Measurements from ENCODE around the gene INPP5A.

The INPP5A gene

GRCh38 chr10:132641966-132642731, 104.6 kb downstream of the INPP5A start:
- H3K4ac ChIP-seq (ENCODE audit: low read depth, low read length) = no peak overlapping the region
- no peak overlapping the region for H2BK5ac ChIP-seq (ENCODE audit: low read length)
- H3K36me3 ChIP-seq (ENCODE audit: control insufficient read depth, insufficient read depth, low read length) = no peaks in the 10 kb centered on the region
- no peak overlapping the region for H2BK120ac ChIP-seq (ENCODE audit: low read depth, low read length)
- H3K56ac ChIP-seq (ENCODE audit: low read length) = no peak overlapping the region
- H3K23ac ChIP-seq (ENCODE audit: low read length) = no peak overlapping the region
- no CpG with 5 or more reads among the region's 33 CpGs for WGBS (ENCODE audit: extremely low coverage, insufficient coverage, low lambda C conversion rate)
- no peak overlapping the region for H3K18ac ChIP-seq (ENCODE audit: low read length)
- H3K4me1 ChIP-seq (ENCODE audit: control insufficient read depth, low read depth, low read length) = no peaks in the 10 kb centered on the region
- no peak overlapping the region for H3K4me3 ChIP-seq (ENCODE audit: low read length)
- H3K79me2 ChIP-seq (ENCODE audit: control insufficient read depth, insufficient read depth, low read length) = no peaks in the 10 kb centered on the region
- H3K27me3 ChIP-seq (ENCODE audit: insufficient read depth, low read length, poor library complexity) = no peaks in the 10 kb centered on the region
- no peak overlapping the region for H3K27ac ChIP-seq (ENCODE audit: low read depth, low read length)
- no peak overlapping the region for H2BK15ac ChIP-seq (replicated peaks; ENCODE audit: low read depth)
- no peak overlapping the region for H3K4me2 ChIP-seq (ENCODE audit: low read length)
- H4K8ac ChIP-seq (ENCODE audit: low read depth, low read length) = no peak overlapping the region
- H3K79me1 ChIP-seq (ENCODE audit: low read length) = no peaks in the 10 kb centered on the region
- no peak overlapping the region for H2AK5ac ChIP-seq (ENCODE audit: low read length)
- no peak overlapping the region for H4K5ac ChIP-seq (ENCODE audit: low read length)
- no peak overlapping the region for H3K9ac ChIP-seq (ENCODE audit: low read length)
- no peak for DNase-seq

DNA sequence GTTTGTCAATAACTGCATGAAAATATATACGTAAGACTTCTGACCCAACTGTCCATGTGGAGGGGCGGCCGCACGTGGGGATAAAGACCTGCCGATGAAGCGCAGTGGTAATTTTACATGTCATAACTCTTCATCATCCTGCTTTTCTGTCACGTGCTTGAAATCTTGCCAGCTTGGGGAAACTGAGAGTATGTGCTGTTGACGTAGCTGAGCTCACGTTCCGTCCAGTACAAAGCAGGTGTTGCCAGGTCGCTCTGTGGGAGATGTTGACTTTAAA, 105.1 kb downstream of the INPP5A start:
- H3K79me1 ChIP-seq (ENCODE audit: low read length) = no peaks in the 10 kb centered on the region
- no CpG with 5 or more reads among the region's 11 CpGs for WGBS (ENCODE audit: extremely low coverage, insufficient coverage, low lambda C conversion rate)
- no peak overlapping the region for H4K5ac ChIP-seq (ENCODE audit: low read length)
- no peaks in the 10 kb centered on the region for H3K4me1 ChIP-seq (ENCODE audit: control insufficient read depth, low read depth, low read length)
- no peak for DNase-seq
- H2BK15ac ChIP-seq (replicated peaks; ENCODE audit: low read depth) = no peak overlapping the region
- H3K23ac ChIP-seq (ENCODE audit: low read length) = no peak overlapping the region
- no peak overlapping the region for H3K4ac ChIP-seq (ENCODE audit: low read depth, low read length)
- H2AK5ac ChIP-seq (ENCODE audit: low read length) = no peak overlapping the region
- no peak overlapping the region for H3K9ac ChIP-seq (ENCODE audit: low read length)
- H3K27ac ChIP-seq (ENCODE audit: low read depth, low read length) = no peak overlapping the region
- no peaks in the 10 kb centered on the region for H3K79me2 ChIP-seq (ENCODE audit: control insufficient read depth, insufficient read depth, low read length)
- no peak overlapping the region for H3K4me2 ChIP-seq (ENCODE audit: low read length)
- no peak overlapping the region for H4K8ac ChIP-seq (ENCODE audit: low read depth, low read length)
- no peak overlapping the region for H2BK5ac ChIP-seq (ENCODE audit: low read length)
- no peak overlapping the region for H3K56ac ChIP-seq (ENCODE audit: low read length)
- H3K27me3 ChIP-seq (ENCODE audit: insufficient read depth, low read length, poor library complexity) = no peaks in the 10 kb centered on the region
- no peak overlapping the region for H2BK120ac ChIP-seq (ENCODE audit: low read depth, low read length)
- no peak overlapping the region for H3K4me3 ChIP-seq (ENCODE audit: low read length)
- no peaks in the 10 kb centered on the region for H3K36me3 ChIP-seq (ENCODE audit: control insufficient read depth, insufficient read depth, low read length)
- no peak overlapping the region for H3K18ac ChIP-seq (ENCODE audit: low read length)

- no peak overlapping the region for H4K8ac ChIP-seq (ENCODE audit: low read depth, low read length)
- H3K36me3 ChIP-seq (ENCODE audit: control insufficient read depth, insufficient read depth, low read length) = no peaks in the 10 kb centered on the region
- no CpG with 5 or more reads among the region's 35 CpGs for WGBS (ENCODE audit: extremely low coverage, insufficient coverage, low lambda C conversion rate)
- no peak overlapping the region for H3K9ac ChIP-seq (ENCODE audit: low read length)
- no peak overlapping the region for H2AK5ac ChIP-seq (ENCODE audit: low read length)
- H3K79me2 ChIP-seq (ENCODE audit: control insufficient read depth, insufficient read depth, low read length) = no peaks in the 10 kb centered on the region
- no peak overlapping the region for H3K4me2 ChIP-seq (ENCODE audit: low read length)
- no peaks in the 10 kb centered on the region for H3K4me1 ChIP-seq (ENCODE audit: control insufficient read depth, low read depth, low read length)
- no peak for DNase-seq
- H3K56ac ChIP-seq (ENCODE audit: low read length) = no peak overlapping the region
- H3K27me3 ChIP-seq (ENCODE audit: insufficient read depth, low read length, poor library complexity) = no peaks in the 10 kb centered on the region
- H3K27ac ChIP-seq (ENCODE audit: low read depth, low read length) = no peak overlapping the region
- no peak overlapping the region for H2BK15ac ChIP-seq (replicated peaks; ENCODE audit: low read depth)
- H3K4ac ChIP-seq (ENCODE audit: low read depth, low read length) = no peak overlapping the region
- no peak overlapping the region for H3K4me3 ChIP-seq (ENCODE audit: low read length)
- no peak overlapping the region for H2BK120ac ChIP-seq (ENCODE audit: low read depth, low read length)
- no peak overlapping the region for H3K18ac ChIP-seq (ENCODE audit: low read length)
- no peak overlapping the region for H4K5ac ChIP-seq (ENCODE audit: low read length)
- no peak overlapping the region for H2BK5ac ChIP-seq (ENCODE audit: low read length)
- H3K23ac ChIP-seq (ENCODE audit: low read length) = no peak overlapping the region
- H3K79me1 ChIP-seq (ENCODE audit: low read length) = no peaks in the 10 kb centered on the region
Observed at GRCh38 chr10:132643709-132644526, 106.3 kb downstream of the INPP5A start.

- no peak overlapping the region for H3K9ac ChIP-seq (ENCODE audit: low read length)
- H3K23ac ChIP-seq (ENCODE audit: low read length) = no peak overlapping the region
- DNase-seq = no peak
- no peak overlapping the region for H4K8ac ChIP-seq (ENCODE audit: low read depth, low read length)
- no CpG with 5 or more reads among the region's 30 CpGs for WGBS (ENCODE audit: extremely low coverage, insufficient coverage, low lambda C conversion rate)
- no peak overlapping the region for H4K5ac ChIP-seq (ENCODE audit: low read length)
- H3K4ac ChIP-seq (ENCODE audit: low read depth, low read length) = no peak overlapping the region
- H3K27me3 ChIP-seq (ENCODE audit: insufficient read depth, low read length, poor library complexity) = no peaks in the 10 kb centered on the region
- no peaks in the 10 kb centered on the region for H3K79me2 ChIP-seq (ENCODE audit: control insufficient read depth, insufficient read depth, low read length)
- no peaks in the 10 kb centered on the region for H3K4me1 ChIP-seq (ENCODE audit: control insufficient read depth, low read depth, low read length)
- H2BK15ac ChIP-seq (replicated peaks; ENCODE audit: low read depth) = no peak overlapping the region
- H3K4me3 ChIP-seq (ENCODE audit: low read length) = no peak overlapping the region
- no peak overlapping the region for H2AK5ac ChIP-seq (ENCODE audit: low read length)
- H3K27ac ChIP-seq (ENCODE audit: low read depth, low read length) = no peak overlapping the region
- no peaks in the 10 kb centered on the region for H3K79me1 ChIP-seq (ENCODE audit: low read length)
- H3K56ac ChIP-seq (ENCODE audit: low read length) = no peak overlapping the region
- no peaks in the 10 kb centered on the region for H3K36me3 ChIP-seq (ENCODE audit: control insufficient read depth, insufficient read depth, low read length)
- no peak overlapping the region for H2BK120ac ChIP-seq (ENCODE audit: low read depth, low read length)
- no peak overlapping the region for H3K18ac ChIP-seq (ENCODE audit: low read length)
- H2BK5ac ChIP-seq (ENCODE audit: low read length) = no peak overlapping the region
- H3K4me2 ChIP-seq (ENCODE audit: low read length) = no peak overlapping the region
Observed at GRCh38 chr10:132644527-132645246, 107.1 kb downstream of the INPP5A start.

GRCh38 chr10:132645247-132645530, 107.6 kb downstream of the INPP5A start:
- Histone ChIP-seq H2BK120ac (ENCODE audit: low read depth, low read length) (no peak overlapping the region), H2BK15ac (replicated peaks; ENCODE audit: low read depth) (no peak overlapping the region), H4K5ac (ENCODE audit: low read length) (no peak overlapping the region), H3K4me2 (ENCODE audit: low read length) (no peak overlapping the region), H2BK5ac (ENCODE audit: low read length) (no peak overlapping the region), H3K79me2 (ENCODE audit: control insufficient read depth, insufficient read depth, low read length) (no peaks in the 10 kb centered on the region), H4K8ac (ENCODE audit: low read depth, low read length) (no peak overlapping the region), H3K23ac (ENCODE audit: low read length) (no peak overlapping the region), H3K4ac (ENCODE audit: low read depth, low read length) (no peak overlapping the region), H3K18ac (ENCODE audit: low read length) (no peak overlapping the region), H2AK5ac (ENCODE audit: low read length) (no peak overlapping the region), H3K4me3 (ENCODE audit: low read length) (no peak overlapping the region), H3K56ac (ENCODE audit: low read length) (no peak overlapping the region), H3K36me3 (ENCODE audit: control insufficient read depth, insufficient read depth, low read length) (no peaks in the 10 kb centered on the region), H3K27ac (ENCODE audit: low read depth, low read length) (no peak overlapping the region), H3K9ac (ENCODE audit: low read length) (no peak overlapping the region), H3K4me1 (ENCODE audit: control insufficient read depth, low read depth, low read length) (no peaks in the 10 kb centered on the region), H3K79me1 (ENCODE audit: low read length) (no peaks in the 10 kb centered on the region), H3K27me3 (ENCODE audit: insufficient read depth, low read length, poor library complexity) (no peaks in the 10 kb centered on the region)
- no peak for DNase-seq
- WGBS (ENCODE audit: extremely low coverage, insufficient coverage, low lambda C conversion rate) = no CpG with 5 or more reads among the region's 14 CpGs

Measured in mesendoderm (in vitro differentiated cells).